SK-N-SH treated with all-trans-retinoic acid at 6 μM for 48 hours (cell line): ENCODE results near the gene MRPS18A.

ENCODE experiments used
- ARNTL ChIP-seq: fragments of 450-650 bp; formaldehyde crosslinking; IDR thresholded peaks from 2 replicates; pipeline ENCODE4 v1.5.0; 2020; ENCODE audit warnings: low read depth, mild to moderate bottlenecking, moderate library complexity, borderline replicate concordance
- BACH2 ChIP-seq: fragments of 250-450 bp; sonication (Bioruptor Pico); IDR thresholded peaks from 2 replicates; pipeline ENCODE4 v1.9.0; 2021; ENCODE audit warnings: mild to moderate bottlenecking, borderline replicate concordance
- CSRNP3 ChIP-seq: fragments of 250-450 bp; sonication (Bioruptor Pico); IDR thresholded peaks from 2 replicates; pipeline ENCODE4 v1.5.1; 2021; ENCODE audit warnings: mild to moderate bottlenecking, moderate library complexity
- PATZ1 ChIP-seq: fragments of 250-450 bp; sonication (Bioruptor Pico); IDR thresholded peaks from 2 replicates; pipeline ENCODE4 v1.8.0; 2020; ENCODE audit warnings: mild to moderate bottlenecking, moderate library complexity, borderline replicate concordance
- PPARA ChIP-seq: fragments of 250-450 bp; sonication (Bioruptor Pico); IDR thresholded peaks from 2 replicates; pipeline ENCODE4 v1.5.0; 2020; ENCODE audit warnings: mild to moderate bottlenecking, borderline replicate concordance
- RARB ChIP-seq: fragments of 250-450 bp; sonication (Bioruptor Pico); IDR thresholded peaks from 2 replicates; pipeline ENCODE4 v1.8.0; 2021; ENCODE audit warnings: mild to moderate bottlenecking, moderate library complexity
- ZC3H10 ChIP-seq: fragments of 250-450 bp; sonication (Bioruptor Pico); IDR thresholded peaks from 2 replicates; pipeline ENCODE4 v1.5.1; 2021; ENCODE audit warnings: mild to moderate bottlenecking, moderate library complexity

GRCh38 chr6:43702534-43703440 lies 15.2 kb upstream of the MRPS18A start:
- TF ChIP-seq ZC3H10 (CRISPR knock-in tag) (no peak), CSRNP3 (CRISPR knock-in tag) (no peak), PATZ1 (CRISPR knock-in tag) (no peak), PPARA (CRISPR knock-in tag) (no peak), BACH2 (CRISPR knock-in tag) (no peak), ARNTL (no peak), RARB (CRISPR knock-in tag) (no peak)
